HG03066 (cell line): ENCODE measurements around the gene AGAP3.

Experiments used
- ATAC-seq: cut with Tn5 transposase; IDR thresholded peaks from one replicate; pipeline ENCODE4 v1.9.1; 2021; ENCODE audit warnings: low read depth; ENCODE audit not compliant: unreplicated experiment

AGAP3 gene

DNA sequence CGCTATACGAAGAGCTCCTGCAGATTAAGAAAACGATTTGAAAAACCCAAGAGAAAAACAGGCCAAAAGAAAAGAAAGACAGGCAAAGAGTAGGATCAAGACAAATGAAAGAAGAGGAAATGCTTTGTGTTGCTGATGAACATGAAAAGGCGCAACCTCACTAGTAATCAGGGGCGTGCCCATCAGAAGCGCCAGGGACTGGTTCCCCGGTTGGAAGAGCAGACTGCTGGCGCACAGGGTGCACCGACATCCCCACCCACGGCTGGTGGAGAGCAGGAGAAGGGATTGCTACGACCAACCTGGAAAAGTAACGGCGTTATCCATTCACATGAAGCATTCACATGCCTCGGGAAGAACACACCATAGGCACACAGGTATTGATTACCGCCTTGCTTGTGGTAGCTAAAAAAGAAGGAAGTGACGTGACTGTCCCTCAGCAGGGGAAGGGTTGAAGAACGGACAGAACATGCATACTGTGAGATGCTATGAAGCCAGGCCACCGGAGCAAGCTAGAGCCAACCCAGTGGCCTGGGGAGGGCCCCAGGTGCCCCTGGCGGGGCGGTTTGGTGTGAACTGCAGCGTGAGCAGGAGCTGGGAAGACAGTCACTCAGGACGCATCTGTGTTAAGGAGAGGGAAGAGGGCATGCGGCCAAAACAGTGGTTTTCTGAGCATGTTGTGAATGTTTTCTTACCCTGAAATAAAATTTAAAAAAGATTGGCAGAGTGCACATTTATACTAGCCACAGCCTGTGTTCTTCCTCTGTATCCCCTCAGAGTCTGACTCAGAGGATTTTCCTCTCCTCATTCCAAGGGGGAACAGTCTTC is 18.3 kb downstream of the AGAP3 start:
- no peak for ATAC-seq

- ATAC-seq = no peak
These were observed 21.6 kb downstream of the AGAP3 start for GRCh38 chr7:151107882-151108281.

DNA sequence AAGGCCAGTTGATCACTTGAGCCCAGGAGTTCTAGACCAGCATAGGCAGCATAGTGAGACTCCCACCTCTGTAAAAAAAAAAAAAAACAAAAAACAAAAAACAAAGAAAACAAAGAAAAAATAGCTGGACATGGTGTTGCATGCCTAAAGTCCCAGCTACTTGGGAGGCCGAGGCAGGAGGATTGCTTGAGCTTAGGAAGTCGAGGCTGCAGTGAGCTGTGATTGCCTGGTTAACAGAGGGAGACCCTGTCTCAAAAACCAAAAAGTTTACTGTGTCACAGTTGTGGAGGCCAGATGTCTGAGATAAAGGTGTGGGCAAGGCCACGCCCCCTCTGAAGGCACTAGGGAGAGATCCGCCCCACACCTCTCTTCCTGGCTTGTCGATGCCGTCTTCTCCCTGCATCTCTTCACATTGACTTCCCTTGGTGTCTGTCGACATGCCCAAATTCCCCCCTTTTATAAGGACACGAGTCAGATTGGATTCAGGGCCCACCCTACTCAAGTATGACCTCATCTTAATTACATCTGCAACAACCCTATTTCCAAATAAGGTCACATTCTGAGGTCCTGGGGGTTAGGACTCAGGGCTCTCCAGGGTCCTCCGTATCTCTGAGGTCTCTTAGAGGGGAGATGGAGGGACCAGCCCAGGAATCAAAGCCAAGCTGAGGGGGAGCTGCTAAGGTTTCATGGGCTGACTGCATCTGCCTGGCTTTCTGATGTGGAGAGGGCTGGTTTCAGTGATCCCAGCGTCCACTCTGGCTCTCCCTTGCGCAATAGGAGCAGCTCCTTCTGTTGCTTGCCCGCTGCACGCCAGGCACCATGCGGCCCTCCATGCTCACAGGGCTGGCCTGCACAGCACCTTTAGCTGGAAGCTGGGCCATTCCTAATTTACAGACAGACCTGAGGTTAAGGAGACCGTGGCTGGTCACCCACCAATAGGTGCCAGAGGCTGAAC is 23.1 kb downstream of the AGAP3 start:
- ATAC-seq = no peak

DNA sequence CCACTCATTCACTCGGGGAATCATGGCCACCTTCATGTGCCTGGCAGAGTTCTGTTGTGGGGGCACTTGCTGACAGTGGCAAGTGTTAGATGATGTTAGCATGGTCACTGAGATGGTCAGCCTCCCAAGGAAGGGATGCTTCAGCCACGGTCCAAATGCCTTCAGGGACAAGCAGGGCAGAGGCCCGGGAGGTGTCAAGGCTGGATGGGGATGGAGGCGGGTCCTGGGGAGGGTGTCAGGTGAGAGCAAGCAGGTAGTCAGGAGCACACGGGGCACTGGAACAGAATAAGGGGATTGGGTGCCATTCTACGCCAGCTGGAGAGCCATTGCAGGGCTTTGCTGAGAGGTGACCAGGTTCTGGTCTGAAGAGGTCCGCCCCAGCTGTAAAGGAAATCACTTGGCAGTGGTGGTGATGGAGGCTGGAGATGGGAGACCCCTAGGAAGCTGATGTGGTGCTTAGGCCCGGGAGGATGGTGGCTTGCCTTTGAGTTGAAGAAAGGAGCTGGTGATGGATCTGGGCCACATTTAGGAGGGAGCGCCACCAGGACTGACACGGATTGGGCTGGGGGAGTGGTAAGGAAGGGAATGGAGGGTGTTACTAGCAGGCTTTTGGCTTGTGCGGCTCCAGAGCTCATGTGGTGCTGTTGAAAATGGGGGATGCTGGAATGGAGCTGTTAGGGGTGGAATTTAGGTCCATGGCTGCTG is 24.1 kb downstream of the AGAP3 start:
- no peak for ATAC-seq

GRCh38 chr7:151110941-151111645 is 24.8 kb downstream of the AGAP3 start:
- ATAC-seq = peak; percentile 78

DNA sequence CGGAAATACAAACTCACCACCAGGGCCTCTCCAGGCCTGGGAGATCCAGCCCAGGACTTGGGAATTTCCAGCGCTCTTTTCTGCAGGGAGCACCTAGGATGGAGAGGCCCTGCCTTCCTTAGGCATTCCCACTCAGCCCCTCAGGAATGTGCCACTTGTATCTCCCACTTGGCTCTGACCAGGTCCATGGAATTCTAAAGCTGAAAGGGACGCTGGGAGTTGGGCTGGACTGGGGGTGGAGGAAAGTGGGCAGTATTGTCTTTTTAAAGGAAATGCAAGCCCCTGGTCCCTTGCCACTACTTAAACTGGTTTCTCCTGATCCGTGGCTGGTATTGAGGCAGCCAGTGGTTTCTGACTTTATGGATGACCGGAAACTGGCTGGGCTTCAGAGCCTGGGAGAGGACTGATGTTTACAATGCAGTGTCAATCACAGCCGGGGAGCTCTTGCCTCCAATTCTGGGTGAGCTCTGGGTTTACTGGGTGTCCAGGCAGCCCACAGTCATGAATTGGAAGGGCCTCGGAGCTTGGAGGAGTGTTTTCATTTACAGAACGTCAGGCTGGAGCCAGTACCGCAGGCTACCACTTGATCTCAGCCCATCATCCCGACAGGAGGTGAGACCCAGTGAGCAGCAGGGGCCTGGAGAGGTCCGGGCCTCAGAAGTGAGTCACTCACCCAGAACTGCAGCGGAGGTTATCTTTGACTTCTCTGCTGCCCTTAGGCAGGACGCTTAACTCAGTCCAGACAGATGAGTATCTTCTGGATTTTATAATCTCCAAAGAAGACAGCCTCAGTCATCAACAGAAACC is 27.3 kb downstream of the AGAP3 start:
- no peak for ATAC-seq

GRCh38 chr7:151114151-151115090 is 28.1 kb downstream of the AGAP3 start:
- no peak for ATAC-seq

GRCh38 chr7:151115121-151115835 is 29.0 kb downstream of the AGAP3 start:
- no peak for ATAC-seq

DNA sequence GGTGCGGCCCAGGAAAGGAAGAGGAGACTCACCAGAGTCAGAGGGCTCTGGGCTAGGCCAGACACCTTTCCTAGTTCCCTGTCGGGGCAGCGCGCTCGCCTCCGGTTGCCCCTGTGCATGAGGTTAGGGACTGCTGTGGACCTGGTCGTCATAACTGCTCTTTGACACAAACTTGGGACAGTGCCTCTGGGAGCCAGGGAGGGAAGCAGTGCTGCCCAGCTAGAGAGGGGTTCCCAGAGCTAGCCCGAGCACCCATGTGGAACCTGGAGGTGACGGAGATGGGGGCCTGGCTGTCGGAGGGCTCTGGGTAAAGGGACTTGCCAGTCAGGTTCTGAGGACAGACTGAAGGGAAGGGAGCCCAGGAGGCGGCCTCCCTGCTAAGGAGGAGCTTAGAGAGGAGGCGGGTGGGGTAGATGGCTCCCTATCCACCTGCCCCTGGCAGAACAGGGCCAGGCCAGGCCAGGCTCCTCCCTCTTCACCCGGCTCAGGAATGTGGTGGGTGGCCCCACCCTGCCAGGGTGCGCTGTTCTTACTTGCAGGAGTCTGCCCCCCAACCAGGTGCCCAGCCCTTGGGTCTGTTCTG is 29.7 kb downstream of the AGAP3 start:
- no peak for ATAC-seq

DNA sequence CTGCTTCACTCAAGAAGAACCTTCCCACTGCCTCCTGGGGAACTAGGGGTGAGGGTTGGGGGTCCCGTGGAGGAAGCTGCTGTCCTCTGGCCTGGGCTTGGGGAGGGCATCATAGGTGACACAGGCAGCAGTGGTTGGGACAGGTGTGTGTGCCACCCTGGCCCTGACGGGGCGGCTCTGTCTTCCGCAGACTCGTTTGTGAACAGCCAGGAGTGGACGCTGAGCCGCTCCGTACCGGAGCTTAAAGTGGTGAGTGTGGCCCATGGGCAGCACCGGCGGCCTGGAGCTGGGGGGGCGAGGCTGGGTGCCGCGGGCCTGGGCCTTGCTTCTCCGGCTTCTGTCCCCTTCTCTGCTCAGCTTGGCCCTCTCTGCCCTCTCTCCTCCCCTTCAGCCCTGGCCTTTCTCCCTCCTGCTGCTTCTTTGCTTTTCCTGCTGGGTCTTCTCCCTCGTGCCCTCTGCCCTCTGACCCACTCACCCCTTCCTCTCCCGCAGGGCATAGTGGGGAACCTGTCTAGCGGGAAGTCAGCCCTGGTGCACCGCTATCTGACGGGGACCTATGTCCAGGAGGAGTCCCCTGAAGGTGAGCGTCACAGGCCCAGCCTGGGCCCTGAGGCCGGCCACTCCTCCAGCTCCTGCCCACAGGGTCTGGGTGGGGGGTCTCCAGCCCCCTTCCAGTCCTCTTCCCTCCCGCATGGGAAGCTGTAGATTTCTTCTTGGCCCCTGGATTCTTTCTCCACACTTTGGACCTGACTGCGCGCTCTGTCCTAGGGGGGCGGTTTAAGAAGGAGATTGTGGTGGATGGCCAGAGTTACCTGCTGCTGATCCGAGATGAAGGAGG is 30.5 kb downstream of the AGAP3 start:
- ATAC-seq = no peak

- ATAC-seq = no peak
These were observed 31.3 kb downstream of the AGAP3 start for GRCh38 chr7:151117565-151117964.

DNA sequence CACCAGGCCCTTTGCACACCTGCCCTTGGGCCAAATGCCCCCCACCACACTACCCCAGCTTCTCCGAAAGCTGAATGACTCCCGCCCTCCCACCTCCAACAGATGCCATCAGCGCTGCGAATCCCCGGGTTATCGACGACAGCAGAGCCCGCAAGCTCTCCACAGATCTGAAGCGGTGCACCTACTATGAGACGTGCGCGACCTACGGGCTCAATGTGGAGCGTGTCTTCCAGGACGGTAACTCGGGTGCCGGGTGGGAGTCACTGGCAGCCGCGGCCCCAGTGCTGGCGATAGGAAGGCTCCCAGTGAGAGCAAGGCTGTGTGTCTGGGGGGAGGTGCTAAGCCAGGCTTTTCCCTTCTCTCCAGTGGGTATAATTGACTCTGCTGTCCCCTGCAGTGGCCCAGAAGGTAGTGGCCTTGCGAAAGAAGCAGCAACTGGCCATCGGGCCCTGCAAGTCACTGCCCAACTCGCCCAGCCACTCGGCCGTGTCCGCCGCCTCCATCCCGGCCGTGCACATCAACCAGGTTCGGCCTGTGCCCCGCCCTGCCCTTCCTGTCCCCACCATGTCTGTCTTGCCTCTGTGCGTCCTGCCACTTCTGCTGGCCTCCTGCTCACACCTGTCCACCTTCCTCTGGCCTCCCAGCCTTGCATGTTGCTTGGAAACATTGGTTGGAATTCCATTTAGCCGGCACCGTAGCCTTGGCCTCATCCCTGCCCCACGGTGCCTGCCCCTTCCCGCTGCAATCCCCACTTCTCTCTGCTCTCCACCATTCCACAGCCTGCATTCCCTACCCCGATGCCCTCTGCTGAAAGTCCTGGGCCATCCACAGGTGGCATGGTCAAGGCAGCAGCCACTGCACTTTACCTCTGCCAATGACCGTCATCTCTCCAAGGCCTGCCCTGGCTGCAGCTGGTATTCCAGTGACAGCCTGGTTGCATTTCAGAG is 32.1 kb downstream of the AGAP3 start:
- no peak for ATAC-seq

DNA sequence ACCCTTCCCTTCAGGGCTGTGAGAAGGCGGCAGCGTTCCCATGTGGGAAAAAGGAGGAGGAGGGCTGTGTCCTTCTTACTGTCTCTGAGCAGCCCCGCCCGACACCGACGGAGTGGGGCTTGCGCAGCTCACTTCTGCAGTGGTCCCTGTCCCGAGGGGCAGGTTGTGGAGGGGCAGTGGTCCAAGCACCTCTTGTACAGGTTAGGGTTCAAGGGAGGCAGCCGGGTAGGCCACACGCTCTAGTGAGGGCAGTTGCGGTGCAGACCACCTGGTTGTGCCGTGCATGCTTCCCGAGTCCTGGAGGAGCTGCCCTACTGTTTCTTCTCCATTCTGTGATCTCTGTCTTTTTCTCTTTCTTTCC is 32.8 kb downstream of the AGAP3 start:
- no peak for ATAC-seq

GRCh38 chr7:151119902-151120301 is 33.6 kb downstream of the AGAP3 start:
- no peak for ATAC-seq

DNA sequence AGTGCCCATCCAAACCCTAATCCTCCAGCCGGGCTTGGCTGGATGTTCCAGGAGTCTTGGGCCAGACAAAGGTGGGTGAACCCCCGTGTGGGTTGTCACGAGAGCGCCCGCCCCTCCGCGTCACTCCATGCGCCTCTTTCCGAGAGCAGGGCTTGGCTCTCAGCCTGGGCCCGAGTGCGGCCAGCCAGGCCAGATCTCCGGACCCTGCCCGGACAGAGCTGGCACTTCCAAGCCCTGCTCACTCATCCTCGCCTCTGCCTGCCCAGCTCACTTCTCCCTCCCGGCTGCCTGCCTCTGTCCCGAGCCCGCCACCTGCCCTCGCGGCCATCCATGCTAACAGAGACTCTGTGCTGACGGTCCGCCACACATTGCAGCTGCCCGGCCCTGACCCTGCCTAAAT is 34.6 kb downstream of the AGAP3 start:
- no peak for ATAC-seq
